Uterus (tissue), 4 donors: ENCODE results near the gene HBD. TPM values are rescaled to one million over a fixed set of nuclear protein-coding genes. Genes with fewer than 3 reads are reported as not detected.
"Not testable (repeated sequence)": the region's sequence is repeated elsewhere in the genome, so short reads cannot be mapped to it uniquely, and the experiment has no call there.

ENCODE experiments used
- DNase-seq, 2 donors: peaks; one replicate each; pipeline ENCODE4 v3.0.0-alpha.2; 2019 to 2020
- H3K27ac ChIP-seq, 2 donors: fragments of 200-600 bp; sonication (generic); 1 replicate in 1 of 2; 2 replicates in 1 of 2; pipeline ENCODE4 v1.5.1; 2016 to 2018
- H3K27me3 ChIP-seq, 2 donors: fragments of 200-600 bp; sonication (generic); one replicate each; pipeline ENCODE4 v1.5.1; 2018 to 2019; ENCODE audit warnings: control low read depth in 1 of 2
- H3K36me3 ChIP-seq, 2 donors: fragments of 200-600 bp; sonication (generic); one replicate each; pipeline ENCODE4 v1.5.1; 2019; ENCODE audit warnings: control low read depth in 1 of 2
- H3K4me1 ChIP-seq, 2 donors: fragments of 200-600 bp; sonication (generic); one replicate each; pipeline ENCODE4 v1.5.1; 2018 to 2019; ENCODE audit warnings: control low read depth in 1 of 2
- H3K4me3 ChIP-seq, 2 donors: fragments of 200-600 bp; sonication (generic); 1 replicate in 1 of 2; 2 replicates in 1 of 2; pipeline ENCODE4 v1.5.1; 2018 to 2019; ENCODE audit warnings: mild to moderate bottlenecking in 1 of 2
- H3K9me3 ChIP-seq, 2 donors: fragments of 200-600 bp; sonication (generic); one replicate each; pipeline ENCODE4 v1.5.1; 2019; ENCODE audit warnings: control low read depth in 1 of 2
- CTCF ChIP-seq, 4 experiments: fragments of 200-600 bp in 2 of 4; fragments of 450-650 bp in 2 of 4; sonication (generic) in 2 of 4; IDR thresholded peaks; one replicate each; pipeline ENCODE4 v1.5.1; 2016 to 2019; ENCODE audit warnings: antibody characterized with exemption in 4 of 4, mild to moderate bottlenecking in 2 of 4, moderate library complexity in 1 of 4
- POLR2A ChIP-seq, 2 donors: fragments of 450-650 bp; IDR thresholded peaks; one replicate each; pipeline ENCODE4 v1.6.1; 2016; ENCODE audit warnings: antibody characterized with exemption in 2 of 2, mild to moderate bottlenecking in 1 of 2, moderate library complexity in 1 of 2
- intact Hi-C: fragments of 100-400 bp; cut with DNase I; formaldehyde crosslinking; loops from one replicate; pipeline ENCODE4 v1.15.1; 2023; ENCODE audit warnings: low total_unique reads
- total RNA-seq, 4 donors: library from RNA; depleted of rRNA in 3 of 4; stranded (reverse); fragments of >200 nt in 3 of 4; gene quantifications; one replicate each; pipeline versions ENCODE4 v1.1.0 to v1.2.4, GENCODE V29; 2014 to 2023
- donor health status: DM: yes; HTN: yes; CAD: no.

Gene HBD
- total RNA-seq, 4 donors from 2014 or later = 0.90 TPM; not detected in 3

GRCh38 chr11:5252919-5253265, 18.6 kb upstream of the HBD start:
- Histone ChIP-seq H3K27ac (no peak overlapping the region), H3K4me3 (no peak overlapping the region), H3K4me1 (no peaks in the 10 kb centered on the region), H3K27me3 (no peaks in the 10 kb centered on the region), H3K9me3 (no peaks in the 10 kb centered on the region), H3K36me3 (no peaks in the 10 kb centered on the region)
- intact Hi-C loops = no loop called here
- no peak for DNase-seq
- TF ChIP-seq POLR2A (IDR thresholded peaks at IDR 0.05) (no peak), CTCF (IDR thresholded peaks at IDR 0.05) (no peak)

- intact Hi-C loops = no loop called here
- no peaks in the 10 kb centered on the region for H3K27me3 ChIP-seq
- no peaks in the 10 kb centered on the region for H3K4me1 ChIP-seq
- H3K36me3 ChIP-seq = no peaks in the 10 kb centered on the region
- TF ChIP-seq POLR2A (IDR thresholded peaks at IDR 0.05) (no peak), CTCF (IDR thresholded peaks at IDR 0.05) (no peak)
- H3K27ac ChIP-seq = no peak overlapping the region
- no peak for DNase-seq
- no peaks in the 10 kb centered on the region for H3K9me3 ChIP-seq
- no peak overlapping the region for H3K4me3 ChIP-seq
Measured at GRCh38 chr11:5252192-5252918, 18.1 kb upstream of the HBD start.

GRCh38 chr11:5251746-5252145, 17.5 kb upstream of the HBD start:
- H3K4me1 ChIP-seq = no peaks in the 10 kb centered on the region
- H3K27ac ChIP-seq = no peak overlapping the region
- no peaks in the 10 kb centered on the region for H3K36me3 ChIP-seq
- H3K27me3 ChIP-seq = no peaks in the 10 kb centered on the region
- H3K4me3 ChIP-seq = no peak overlapping the region
- intact Hi-C loops = no loop called here
- DNase-seq = no peak
- H3K9me3 ChIP-seq = no peaks in the 10 kb centered on the region
- TF ChIP-seq CTCF (IDR thresholded peaks at IDR 0.05) (no peak), POLR2A (IDR thresholded peaks at IDR 0.05) (no peak)

- no peak for DNase-seq
- intact Hi-C loops = no loop called here
- TF ChIP-seq CTCF (IDR thresholded peaks at IDR 0.05) (no peak), POLR2A (IDR thresholded peaks at IDR 0.05) (no peak)
Measured at GRCh38 chr11:5250543-5251204, 16.4 kb upstream of the HBD start.

GRCh38 chr11:5249807-5250396, 15.6 kb upstream of the HBD start, which contains the start of gene HBG1:
TSS of gene HBG1 (minus strand) at chr11:5249857. CDS start at chr11:5249804, 53 bp downstream.
- DNase-seq, H3K4me1 ChIP-seq, H3K36me3 ChIP-seq, H3K4me3 ChIP-seq, H3K27ac ChIP-seq, H3K9me3 ChIP-seq, intact Hi-C loops, H3K27me3 ChIP-seq: not testable (repeated sequence)

More at GRCh38 chr11:5250543-5251204, 16.4 kb upstream of the HBD start:
- no peak overlapping the region for H3K27ac ChIP-seq
- no peaks in the 10 kb centered on the region for H3K4me1 ChIP-seq
- H3K36me3 ChIP-seq = no peaks in the 10 kb centered on the region
- H3K9me3 ChIP-seq = no peaks in the 10 kb centered on the region
- H3K4me3 ChIP-seq = no peak overlapping the region
- no peaks in the 10 kb centered on the region for H3K27me3 ChIP-seq

- H3K4me3 ChIP-seq, H3K9me3 ChIP-seq, H3K36me3 ChIP-seq, H3K27me3 ChIP-seq, H3K27ac ChIP-seq, DNase-seq, intact Hi-C loops, H3K4me1 ChIP-seq: not testable (repeated sequence)
Measured at GRCh38 chr11:5248498-5248897, 14.2 kb upstream of the HBD start.
